ENCODE measurements around the gene DDX52.

DNA sequence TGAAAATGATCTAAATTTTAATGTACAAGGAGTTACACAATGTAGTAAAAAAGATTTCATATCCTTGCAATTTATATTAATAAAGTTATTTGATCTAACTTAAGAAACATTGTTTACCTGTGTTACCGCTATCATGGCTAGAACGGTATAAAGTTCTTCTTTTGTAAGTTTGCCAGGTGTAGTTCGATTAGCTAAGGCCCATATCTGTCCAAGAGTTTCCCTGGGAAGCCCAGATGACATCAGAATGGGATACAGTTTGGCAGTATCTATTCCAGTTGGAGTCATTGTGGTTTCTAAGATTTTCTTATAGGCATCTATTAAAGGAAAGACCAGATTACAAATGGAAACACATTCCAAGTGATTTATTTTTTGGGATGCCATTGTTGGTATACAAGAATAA is 71.6 kb downstream of the DDX52 start:
- TF ChIP-seq POLR2A (IDR thresholded peaks at IDR 0.05) = no peak
- TF ChIP-seq, protein P1, sequence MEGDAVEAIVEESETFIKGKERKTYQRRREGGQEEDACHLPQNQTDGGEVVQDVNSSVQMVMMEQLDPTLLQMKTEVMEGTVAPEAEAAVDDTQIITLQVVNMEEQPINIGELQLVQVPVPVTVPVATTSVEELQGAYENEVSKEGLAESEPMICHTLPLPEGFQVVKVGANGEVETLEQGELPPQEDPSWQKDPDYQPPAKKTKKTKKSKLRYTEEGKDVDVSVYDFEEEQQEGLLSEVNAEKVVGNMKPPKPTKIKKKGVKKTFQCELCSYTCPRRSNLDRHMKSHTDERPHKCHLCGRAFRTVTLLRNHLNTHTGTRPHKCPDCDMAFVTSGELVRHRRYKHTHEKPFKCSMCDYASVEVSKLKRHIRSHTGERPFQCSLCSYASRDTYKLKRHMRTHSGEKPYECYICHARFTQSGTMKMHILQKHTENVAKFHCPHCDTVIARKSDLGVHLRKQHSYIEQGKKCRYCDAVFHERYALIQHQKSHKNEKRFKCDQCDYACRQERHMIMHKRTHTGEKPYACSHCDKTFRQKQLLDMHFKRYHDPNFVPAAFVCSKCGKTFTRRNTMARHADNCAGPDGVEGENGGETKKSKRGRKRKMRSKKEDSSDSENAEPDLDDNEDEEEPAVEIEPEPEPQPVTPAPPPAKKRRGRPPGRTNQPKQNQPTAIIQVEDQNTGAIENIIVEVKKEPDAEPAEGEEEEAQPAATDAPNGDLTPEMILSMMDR (IDR thresholded peaks at IDR 0.05) = no peak
- no peak for TF ChIP-seq POLR2AphosphoS5 (IDR thresholded peaks at IDR 0.05)
- TF ChIP-seq EP300 (IDR thresholded peaks at IDR 0.05) = no peak

Measured in sigmoid colon (tissue), 4 donors.